ENCODE results near the gene SLC39A1.
"Not testable (repeated sequence)": the region's sequence is repeated elsewhere in the genome, so short reads cannot be mapped to it uniquely, and the experiment has no call there.

The SLC39A1 gene, protein sequence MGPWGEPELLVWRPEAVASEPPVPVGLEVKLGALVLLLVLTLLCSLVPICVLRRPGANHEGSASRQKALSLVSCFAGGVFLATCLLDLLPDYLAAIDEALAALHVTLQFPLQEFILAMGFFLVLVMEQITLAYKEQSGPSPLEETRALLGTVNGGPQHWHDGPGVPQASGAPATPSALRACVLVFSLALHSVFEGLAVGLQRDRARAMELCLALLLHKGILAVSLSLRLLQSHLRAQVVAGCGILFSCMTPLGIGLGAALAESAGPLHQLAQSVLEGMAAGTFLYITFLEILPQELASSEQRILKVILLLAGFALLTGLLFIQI

GRCh38 chr1:153963030-153963849 lies at the start of gene SLC39A1:
Gene SLC39A1 (minus strand): TSS chr1:153963537. CDS start chr1:153962715, 822 bp downstream.
- Histone ChIP-seq H3K4me1 (peaks cover 0 to 58% (median 48%) of the 10 kb centered on the region in 4 donors), H3K27ac (peak within 1 kb of the TSS; percentile 89 to 95), H3K4me3 (peak within 1 kb of the TSS; percentile 71 to 72), H3K9me3 (no peaks in the 10 kb centered on the region), H3K36me3 (peaks cover 0 to 16% (median 12%) of the 10 kb centered on the region in 3 donors), H3K27me3 (no peaks in the 10 kb centered on the region)
- intact Hi-C loops (cut with DNase I; ENCODE audit: low total_unique reads): no loop called here
- peak; percentile 99 to 100 for DNase-seq
- TF ChIP-seq CTCF (IDR thresholded peaks at IDR 0.05): no peak

- intact Hi-C loops (cut with DNase I; ENCODE audit: low total_unique reads); H3K27me3 ChIP-seq; H3K4me1 ChIP-seq; H3K9me3 ChIP-seq; H3K27ac ChIP-seq; DNase-seq; H3K36me3 ChIP-seq; H3K4me3 ChIP-seq: not testable (repeated sequence)
These were observed 49.2 kb upstream of the SLC39A1 start for GRCh38 chr1:154012543-154012942.

DNA sequence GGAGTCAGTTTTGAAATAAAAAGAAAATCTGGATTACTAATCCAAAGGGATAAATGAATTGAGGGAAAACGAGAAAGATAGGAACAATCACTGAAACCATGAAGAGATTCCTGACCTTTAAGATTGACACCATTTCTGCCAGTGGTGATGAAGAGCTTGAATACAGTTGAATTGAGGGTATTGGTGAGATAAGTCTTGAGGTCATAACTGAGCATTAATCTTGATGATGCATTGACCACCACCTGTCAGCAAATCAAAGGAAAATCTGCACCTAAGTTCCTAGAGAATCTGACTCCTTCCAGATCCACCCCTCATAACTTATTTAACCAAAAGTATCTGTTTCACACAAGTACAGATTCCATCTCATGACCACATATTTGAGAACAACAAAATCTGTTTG lies 48.8 kb upstream of the SLC39A1 start:
- no peak for TF ChIP-seq CTCF (IDR thresholded peaks at IDR 0.05)
- Histone ChIP-seq H3K4me3 (no peak overlapping the region), H3K4me1 (no peaks in the 10 kb centered on the region), H3K36me3 (no peaks in the 10 kb centered on the region), H3K27ac (no peak overlapping the region), H3K9me3 (no peaks in the 10 kb centered on the region), H3K27me3 (no peaks in the 10 kb centered on the region)
- intact Hi-C loops (cut with DNase I; ENCODE audit: low total_unique reads): no loop called here
- DNase-seq: no peak

DNA sequence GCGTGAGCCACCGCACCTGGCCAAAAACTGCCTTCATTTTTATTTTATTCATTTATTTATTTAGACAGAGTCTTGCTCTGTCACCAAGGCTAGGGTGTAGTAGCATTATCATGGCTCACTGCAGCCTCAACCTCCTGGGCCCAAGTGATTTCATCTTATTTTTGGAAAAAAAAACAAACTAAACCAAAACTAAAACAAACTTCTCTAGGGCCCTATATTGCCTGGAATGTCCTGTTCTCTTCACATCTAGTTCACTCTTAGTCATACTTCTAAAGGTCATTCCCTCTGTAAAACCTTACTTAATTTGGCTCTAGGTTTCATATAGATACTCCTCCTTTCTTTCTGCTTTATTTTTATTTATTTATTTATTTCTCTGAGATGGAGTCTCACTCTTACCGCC lies 42.8 kb upstream of the SLC39A1 start:
- H3K4me3 ChIP-seq: no peak overlapping the region
- TF ChIP-seq CTCF (IDR thresholded peaks at IDR 0.05): no peak
- no peaks in the 10 kb centered on the region for H3K36me3 ChIP-seq
- peaks cover 0 to 16% (median 4%) of the 10 kb centered on the region in 4 donors for H3K4me1 ChIP-seq
- H3K27ac ChIP-seq: peak overlapping the region; percentile 41 to 50
- intact Hi-C loops (cut with DNase I; ENCODE audit: low total_unique reads): no loop called here
- H3K27me3 ChIP-seq: no peaks in the 10 kb centered on the region
- no peak for DNase-seq
- H3K9me3 ChIP-seq: no peaks in the 10 kb centered on the region

- DNase-seq: no peak
- intact Hi-C loops (cut with DNase I; ENCODE audit: low total_unique reads): no loop called here
- no peak overlapping the region for H3K27ac ChIP-seq
- no peak for TF ChIP-seq CTCF (IDR thresholded peaks at IDR 0.05)
- H3K36me3 ChIP-seq: peaks cover 8% of the 10 kb centered on the region in 3 donors
- H3K4me1 ChIP-seq: peaks cover 0 to 4% (median under 1%) of the 10 kb centered on the region in 4 donors
- H3K4me3 ChIP-seq: no peak overlapping the region
- H3K9me3 ChIP-seq: no peaks in the 10 kb centered on the region
- H3K27me3 ChIP-seq: no peaks in the 10 kb centered on the region
These were observed 37.1 kb upstream of the SLC39A1 start for GRCh38 chr1:154000420-154000819.

GRCh38 chr1:153996882-153997281 lies 33.5 kb upstream of the SLC39A1 start:
- intact Hi-C loops (cut with DNase I; ENCODE audit: low total_unique reads); H3K27me3 ChIP-seq; H3K27ac ChIP-seq; H3K9me3 ChIP-seq; H3K4me3 ChIP-seq: not testable (repeated sequence)
- Histone ChIP-seq H3K36me3 (peaks cover 42 to 43% (median 42%) of the 10 kb centered on the region in 3 donors), H3K4me1 (peaks cover 0 to 25% (median 17%) of the 10 kb centered on the region in 4 donors)
- DNase-seq: peak in 1 of 2 donors; percentile 29
